Vagina (tissue), 2 donors: Measurements from ENCODE around the gene RCOR1.

ENCODE experiments used
- CTCF ChIP-seq, 3 experiments: fragments of 450-650 bp in 2 of 3; fragments of 200-600 bp in 1 of 3; sonication (generic) in 1 of 3; IDR thresholded peaks; one replicate each; pipeline ENCODE4 v1.5.1; 2017 to 2019; ENCODE audit warnings: antibody characterized with exemption in 3 of 3, mild to moderate bottlenecking in 2 of 3, moderate library complexity in 2 of 3
- POLR2A ChIP-seq, 2 donors: fragments of 450-650 bp; IDR thresholded peaks; one replicate each; pipeline ENCODE4 v1.6.1; 2017; ENCODE audit warnings: antibody characterized with exemption in 2 of 2, mild to moderate bottlenecking in 2 of 2, moderate library complexity in 2 of 2
- POLR2AphosphoS5 ChIP-seq, 2 donors: sonication (generic); formaldehyde crosslinking; IDR thresholded peaks; one replicate each; pipeline ENCODE4 v1.9.0; 2017; ENCODE audit warnings: antibody characterized with exemption in 2 of 2, mild to moderate bottlenecking in 2 of 2, low read depth in 1 of 2; ENCODE audit not compliant: insufficient read depth in 1 of 2

DNA sequence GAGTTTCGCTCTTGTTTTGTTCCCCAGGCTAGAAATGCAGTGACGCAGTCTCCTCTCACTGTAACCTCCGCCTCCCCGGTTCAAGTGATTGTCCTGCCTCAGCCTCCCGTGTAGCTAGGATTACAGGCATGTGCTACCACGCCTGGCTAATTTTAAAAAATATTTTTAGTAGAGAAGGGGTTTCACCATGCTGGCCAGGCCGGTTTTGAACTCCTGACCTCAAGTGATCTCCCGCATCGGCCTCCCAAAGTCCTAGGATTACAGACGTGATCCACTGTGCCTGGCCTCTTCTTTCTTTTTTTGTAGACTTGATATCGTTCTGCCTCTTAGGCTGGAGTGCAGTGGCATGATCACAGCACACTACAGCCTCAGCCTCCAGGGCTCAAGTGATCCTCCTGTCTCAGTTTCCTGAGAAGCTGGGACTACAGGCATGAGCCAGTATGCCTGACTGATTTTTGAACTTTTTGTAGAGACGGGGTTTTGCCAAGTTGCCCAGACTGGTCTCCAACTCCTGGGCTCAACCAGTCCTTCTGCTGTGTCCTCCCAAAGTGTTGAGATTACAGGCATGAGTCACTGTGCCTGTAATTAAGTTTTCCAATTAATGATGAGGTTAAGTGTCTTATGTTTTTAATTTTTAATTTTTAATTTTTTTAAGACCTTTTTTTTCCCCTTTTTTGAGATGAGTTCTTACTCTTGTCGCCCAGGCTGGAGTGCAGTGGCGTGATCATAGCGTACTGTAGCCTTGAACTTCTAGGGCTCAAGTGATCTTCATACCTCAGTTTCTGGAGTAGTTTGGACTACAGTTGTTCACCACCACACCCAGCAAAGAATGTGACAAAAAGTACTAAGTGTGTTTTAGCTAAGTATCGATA lies 10.2 kb downstream of the RCOR1 start:
- no peak for TF ChIP-seq POLR2AphosphoS5 (IDR thresholded peaks at IDR 0.05; ENCODE audit: insufficient read depth in 1 of 2, low read depth in 1 of 2)
- TF ChIP-seq CTCF (IDR thresholded peaks at IDR 0.05): no peak
- TF ChIP-seq POLR2A (IDR thresholded peaks at IDR 0.05): no peak
